ENCODE results near the gene DOK6.
"Not testable (repeated sequence)": the region's sequence is repeated elsewhere in the genome, so short reads cannot be mapped to it uniquely, and the experiment has no call there.

The DOK6 gene

GRCh38 chr18:69840001-69840400 lies 439.3 kb downstream of the DOK6 start:
- no peak overlapping the region for H3K9ac ChIP-seq (ENCODE audit: low read depth, low read length)
- no peak overlapping the region for H3K4me3 ChIP-seq (ENCODE audit: low read length)
- 93% methylated on average over 11 of the region's 11 CpGs for WGBS
- no peaks in the 10 kb centered on the region for H3K9me3 ChIP-seq (ENCODE audit: insufficient read depth, low read depth, low read length)
- no peaks in the 10 kb centered on the region for H3K27me3 ChIP-seq (ENCODE audit: insufficient read depth, low read length)
- H3K36me3 ChIP-seq (ENCODE audit: insufficient read depth, low read length): no peaks in the 10 kb centered on the region
- no peak overlapping the region for H3K27ac ChIP-seq (ENCODE audit: low read depth, low read length)
- H3K4me1 ChIP-seq (ENCODE audit: insufficient read depth, low read length): no peaks in the 10 kb centered on the region

GRCh38 chr18:69840445-69840844 lies 439.8 kb downstream of the DOK6 start:
- Histone ChIP-seq H3K27me3 (ENCODE audit: insufficient read depth, low read length) (no peaks in the 10 kb centered on the region), H3K9ac (ENCODE audit: low read depth, low read length) (no peak overlapping the region), H3K4me3 (ENCODE audit: low read length) (no peak overlapping the region), H3K4me1 (ENCODE audit: insufficient read depth, low read length) (no peaks in the 10 kb centered on the region), H3K27ac (ENCODE audit: low read depth, low read length) (no peak overlapping the region), H3K9me3 (ENCODE audit: insufficient read depth, low read depth, low read length) (no peaks in the 10 kb centered on the region), H3K36me3 (ENCODE audit: insufficient read depth, low read length) (no peaks in the 10 kb centered on the region)
- WGBS: 94% methylated on average over 7 of the region's 7 CpGs

GRCh38 chr18:69841117-69841516 lies 440.4 kb downstream of the DOK6 start:
- no peaks in the 10 kb centered on the region for H3K27me3 ChIP-seq (ENCODE audit: insufficient read depth, low read length)
- H3K27ac ChIP-seq (ENCODE audit: low read depth, low read length): no peak overlapping the region
- no peaks in the 10 kb centered on the region for H3K4me1 ChIP-seq (ENCODE audit: insufficient read depth, low read length)
- 97% methylated on average over 9 of the region's 9 CpGs for WGBS
- no peak overlapping the region for H3K9ac ChIP-seq (ENCODE audit: low read depth, low read length)
- H3K36me3 ChIP-seq (ENCODE audit: insufficient read depth, low read length): no peaks in the 10 kb centered on the region
- no peaks in the 10 kb centered on the region for H3K9me3 ChIP-seq (ENCODE audit: insufficient read depth, low read depth, low read length)
- no peak overlapping the region for H3K4me3 ChIP-seq (ENCODE audit: low read length)

GRCh38 chr18:69843015-69843414 lies 442.3 kb downstream of the DOK6 start:
- Histone ChIP-seq H3K9me3 (ENCODE audit: insufficient read depth, low read depth, low read length) (no peaks in the 10 kb centered on the region), H3K27ac (ENCODE audit: low read depth, low read length) (no peak overlapping the region), H3K4me3 (ENCODE audit: low read length) (no peak overlapping the region), H3K36me3 (ENCODE audit: insufficient read depth, low read length) (no peaks in the 10 kb centered on the region), H3K4me1 (ENCODE audit: insufficient read depth, low read length) (no peaks in the 10 kb centered on the region), H3K9ac (ENCODE audit: low read depth, low read length) (no peak overlapping the region), H3K27me3 (ENCODE audit: insufficient read depth, low read length) (no peaks in the 10 kb centered on the region)
- 73% methylated on average over 5 of the region's 5 CpGs for WGBS

GRCh38 chr18:69844656-69845055 lies 444.0 kb downstream of the DOK6 start:
- Histone ChIP-seq H3K9ac (ENCODE audit: low read depth, low read length) (no peak overlapping the region), H3K4me3 (ENCODE audit: low read length) (no peak overlapping the region), H3K27me3 (ENCODE audit: insufficient read depth, low read length) (no peaks in the 10 kb centered on the region), H3K9me3 (ENCODE audit: insufficient read depth, low read depth, low read length) (no peaks in the 10 kb centered on the region), H3K36me3 (ENCODE audit: insufficient read depth, low read length) (no peaks in the 10 kb centered on the region), H3K4me1 (ENCODE audit: insufficient read depth, low read length) (no peaks in the 10 kb centered on the region), H3K27ac (ENCODE audit: low read depth, low read length) (no peak overlapping the region)
- WGBS: no CpG with 5 or more reads among the region's 2 CpGs

GRCh38 chr18:69845593-69846506 lies 445.2 kb downstream of the DOK6 start:
- Histone ChIP-seq H3K27me3 (ENCODE audit: insufficient read depth, low read length) (no peaks in the 10 kb centered on the region), H3K27ac (ENCODE audit: low read depth, low read length) (no peak overlapping the region), H3K4me1 (ENCODE audit: insufficient read depth, low read length) (no peaks in the 10 kb centered on the region), H3K4me3 (ENCODE audit: low read length) (no peak overlapping the region), H3K9ac (ENCODE audit: low read depth, low read length) (no peak overlapping the region), H3K36me3 (ENCODE audit: insufficient read depth, low read length) (no peaks in the 10 kb centered on the region), H3K9me3 (ENCODE audit: insufficient read depth, low read depth, low read length) (no peaks in the 10 kb centered on the region)
- 90% methylated on average over 8 of the region's 8 CpGs for WGBS

GRCh38 chr18:69853051-69853450 lies 452.4 kb downstream of the DOK6 start:
- H3K27me3 ChIP-seq (ENCODE audit: insufficient read depth, low read length): no peaks in the 10 kb centered on the region
- H3K9me3 ChIP-seq (ENCODE audit: insufficient read depth, low read depth, low read length): no peaks in the 10 kb centered on the region
- H3K9ac ChIP-seq (ENCODE audit: low read depth, low read length): no peak overlapping the region
- 93% methylated on average over 3 of the region's 4 CpGs for WGBS
- no peaks in the 10 kb centered on the region for H3K36me3 ChIP-seq (ENCODE audit: insufficient read depth, low read length)
- H3K4me3 ChIP-seq (ENCODE audit: low read length): no peak overlapping the region
- no peaks in the 10 kb centered on the region for H3K4me1 ChIP-seq (ENCODE audit: insufficient read depth, low read length)
- no peak overlapping the region for H3K27ac ChIP-seq (ENCODE audit: low read depth, low read length)

- H3K4me3 ChIP-seq (ENCODE audit: low read length): no peak overlapping the region
- H3K27ac ChIP-seq (ENCODE audit: low read depth, low read length): no peak overlapping the region
- 100% methylated on average over 1 of the region's 1 CpG for WGBS
- H3K27me3 ChIP-seq (ENCODE audit: insufficient read depth, low read length): no peaks in the 10 kb centered on the region
- H3K9ac ChIP-seq (ENCODE audit: low read depth, low read length): no peak overlapping the region
- no peaks in the 10 kb centered on the region for H3K9me3 ChIP-seq (ENCODE audit: insufficient read depth, low read depth, low read length)
- H3K4me1 ChIP-seq (ENCODE audit: insufficient read depth, low read length): no peaks in the 10 kb centered on the region
- H3K36me3 ChIP-seq (ENCODE audit: insufficient read depth, low read length): no peaks in the 10 kb centered on the region
Measured at GRCh38 chr18:69854455-69854854, 453.8 kb downstream of the DOK6 start.

GRCh38 chr18:69858897-69859296 lies 458.2 kb downstream of the DOK6 start:
- 96% methylated on average over 5 of the region's 5 CpGs for WGBS
- no peak overlapping the region for H3K27ac ChIP-seq (ENCODE audit: low read depth, low read length)

GRCh38 chr18:69864802-69865201 lies 464.1 kb downstream of the DOK6 start:
- H3K27ac ChIP-seq (ENCODE audit: low read depth, low read length); H3K36me3 ChIP-seq (ENCODE audit: insufficient read depth, low read length); H3K4me1 ChIP-seq (ENCODE audit: insufficient read depth, low read length); H3K9ac ChIP-seq (ENCODE audit: low read depth, low read length); H3K9me3 ChIP-seq (ENCODE audit: insufficient read depth, low read depth, low read length); H3K4me3 ChIP-seq (ENCODE audit: low read length); H3K27me3 ChIP-seq (ENCODE audit: insufficient read depth, low read length): not testable (repeated sequence)
- 99% methylated on average over 5 of the region's 6 CpGs for WGBS

More at GRCh38 chr18:69858897-69859296, 458.2 kb downstream of the DOK6 start:
- no peaks in the 10 kb centered on the region for H3K36me3 ChIP-seq (ENCODE audit: insufficient read depth, low read length)
- no peak overlapping the region for H3K9ac ChIP-seq (ENCODE audit: low read depth, low read length)
- no peaks in the 10 kb centered on the region for H3K27me3 ChIP-seq (ENCODE audit: insufficient read depth, low read length)
- no peaks in the 10 kb centered on the region for H3K9me3 ChIP-seq (ENCODE audit: insufficient read depth, low read depth, low read length)
- no peak overlapping the region for H3K4me3 ChIP-seq (ENCODE audit: low read length)
- no peaks in the 10 kb centered on the region for H3K4me1 ChIP-seq (ENCODE audit: insufficient read depth, low read length)

GRCh38 chr18:69865776-69866175 lies 465.1 kb downstream of the DOK6 start:
- 42% methylated on average over 4 of the region's 4 CpGs for WGBS
- no peaks in the 10 kb centered on the region for H3K9me3 ChIP-seq (ENCODE audit: insufficient read depth, low read depth, low read length)
- H3K27me3 ChIP-seq (ENCODE audit: insufficient read depth, low read length): no peaks in the 10 kb centered on the region
- H3K4me3 ChIP-seq (ENCODE audit: low read length): no peak overlapping the region
- no peak overlapping the region for H3K9ac ChIP-seq (ENCODE audit: low read depth, low read length)
- no peaks in the 10 kb centered on the region for H3K36me3 ChIP-seq (ENCODE audit: insufficient read depth, low read length)
- H3K4me1 ChIP-seq (ENCODE audit: insufficient read depth, low read length): no peaks in the 10 kb centered on the region
- no peak overlapping the region for H3K27ac ChIP-seq (ENCODE audit: low read depth, low read length)

All from HUES64 (cell line).